ENCODE measurements around the gene MLLT3.

The MLLT3 gene

GRCh38 chr9:20625003-20625349 is 2.7 kb upstream of the MLLT3 start:
- no peak for DNase-seq (ENCODE audit: low spot score)

- DNase-seq (ENCODE audit: low spot score), result no peak
These were observed 2.1 kb upstream of the MLLT3 start for GRCh38 chr9:20624201-20625002.

GRCh38 chr9:20623748-20624124 is 1.4 kb upstream of the MLLT3 start:
- no peak for DNase-seq (ENCODE audit: low spot score)

- DNase-seq (ENCODE audit: low spot score), result no peak
These were observed 885 bp upstream of the MLLT3 start for GRCh38 chr9:20623021-20623747.

- DNase-seq (ENCODE audit: low spot score), result no peak
These were observed 599 bp downstream of the MLLT3 start for GRCh38 chr9:20621471-20622329.

- no peak for DNase-seq (ENCODE audit: low spot score)
These were observed 1.4 kb downstream of the MLLT3 start for GRCh38 chr9:20620650-20621470.

- DNase-seq (ENCODE audit: low spot score), result no peak
These were observed 2.7 kb downstream of the MLLT3 start for GRCh38 chr9:20619487-20620200.

- no peak for DNase-seq (ENCODE audit: low spot score)
These were observed 3.9 kb downstream of the MLLT3 start for GRCh38 chr9:20618361-20618802.

GRCh38 chr9:20616808-20617207 is 5.5 kb downstream of the MLLT3 start:
- no peak for DNase-seq (ENCODE audit: low spot score)

- no peak for DNase-seq (ENCODE audit: low spot score)
These were observed 7.6 kb downstream of the MLLT3 start for GRCh38 chr9:20614602-20615216.

- no peak for DNase-seq (ENCODE audit: low spot score)
These were observed 10.5 kb downstream of the MLLT3 start for GRCh38 chr9:20611691-20612287.

GRCh38 chr9:20610591-20610990 is 11.7 kb downstream of the MLLT3 start:
- no peak for DNase-seq (ENCODE audit: low spot score)

GRCh38 chr9:20608582-20608981 is 13.7 kb downstream of the MLLT3 start:
- DNase-seq (ENCODE audit: low spot score), result no peak

- no peak for DNase-seq (ENCODE audit: low spot score)
These were observed 15.6 kb downstream of the MLLT3 start for GRCh38 chr9:20606652-20607051.

- DNase-seq (ENCODE audit: low spot score), result no peak
These were observed 17.7 kb downstream of the MLLT3 start for GRCh38 chr9:20604562-20604961.

GRCh38 chr9:20603524-20604268 is 18.6 kb downstream of the MLLT3 start:
- DNase-seq (ENCODE audit: low spot score), result no peak

- no peak for DNase-seq (ENCODE audit: low spot score)
These were observed 21.0 kb downstream of the MLLT3 start for GRCh38 chr9:20601292-20601691.

- no peak for DNase-seq (ENCODE audit: low spot score)
These were observed 23.1 kb downstream of the MLLT3 start for GRCh38 chr9:20599195-20599594.

GRCh38 chr9:20598367-20598766 is 23.9 kb downstream of the MLLT3 start:
- DNase-seq (ENCODE audit: low spot score), result no peak

- DNase-seq (ENCODE audit: low spot score), result no peak
These were observed 24.4 kb downstream of the MLLT3 start for GRCh38 chr9:20597862-20598261.

All from HuH-7 (cell line).